Activated CD4-positive, alpha-beta T cell treated with anti-CD3 and anti-CD28 coated beads, Interleukin-2, amount 50 U/mL, for 24 hours (primary cell): ENCODE measurements around the gene MRGPRD.

Experiments used
- DNase-seq, 2 donors: peaks; one replicate each; pipeline ENCODE4 v3.0.0-alpha.2; 2020; ENCODE audit warnings: low read depth in 1 of 2, low spot score in 1 of 2

The MRGPRD gene

GRCh38 chr11:68933605-68934320, 47.0 kb downstream of the MRGPRD start:
- no peak for DNase-seq

- no peak for DNase-seq
These were observed 47.7 kb downstream of the MRGPRD start for GRCh38 chr11:68932933-68933577.

DNA sequence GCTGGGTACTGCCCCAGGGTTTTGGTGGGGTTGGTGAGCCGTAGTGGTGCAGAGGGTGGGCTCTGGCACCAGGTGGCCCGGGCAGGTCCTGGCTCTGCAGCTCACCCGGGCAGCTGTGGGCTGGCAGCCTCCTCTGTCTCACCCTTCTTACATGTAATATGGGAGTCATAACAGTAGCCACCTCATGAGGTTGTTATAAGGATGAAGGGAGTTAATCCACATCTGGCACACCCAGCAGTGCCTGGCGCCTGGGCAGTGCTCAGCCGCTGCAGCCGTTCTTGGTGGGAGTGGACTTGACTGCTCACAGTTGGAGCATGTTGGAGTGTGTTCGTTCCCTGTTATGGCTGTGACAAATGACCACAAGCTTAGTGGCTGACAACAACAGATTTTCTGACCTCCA, 48.4 kb downstream of the MRGPRD start:
- DNase-seq: no peak

DNA sequence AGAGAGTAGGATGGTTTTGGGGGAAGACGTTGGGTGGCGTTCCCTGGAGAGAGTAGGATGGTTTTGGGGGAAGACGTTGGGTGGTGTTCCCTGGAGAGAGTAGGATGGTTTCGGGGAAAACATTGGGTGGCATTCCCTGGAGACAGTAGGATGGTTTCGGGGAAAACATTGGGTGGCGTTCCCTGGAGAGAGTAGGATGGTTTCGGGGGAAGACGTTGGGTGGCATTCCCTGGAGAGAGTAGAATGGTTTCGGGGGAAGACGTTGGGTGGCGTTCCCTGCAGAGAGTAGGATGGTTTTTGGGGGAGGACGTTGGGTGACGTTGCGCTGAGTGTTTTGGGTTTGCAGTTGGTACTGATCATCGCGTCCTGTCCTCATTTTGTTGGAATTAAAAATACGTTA, 48.9 kb downstream of the MRGPRD start:
- no peak for DNase-seq

DNA sequence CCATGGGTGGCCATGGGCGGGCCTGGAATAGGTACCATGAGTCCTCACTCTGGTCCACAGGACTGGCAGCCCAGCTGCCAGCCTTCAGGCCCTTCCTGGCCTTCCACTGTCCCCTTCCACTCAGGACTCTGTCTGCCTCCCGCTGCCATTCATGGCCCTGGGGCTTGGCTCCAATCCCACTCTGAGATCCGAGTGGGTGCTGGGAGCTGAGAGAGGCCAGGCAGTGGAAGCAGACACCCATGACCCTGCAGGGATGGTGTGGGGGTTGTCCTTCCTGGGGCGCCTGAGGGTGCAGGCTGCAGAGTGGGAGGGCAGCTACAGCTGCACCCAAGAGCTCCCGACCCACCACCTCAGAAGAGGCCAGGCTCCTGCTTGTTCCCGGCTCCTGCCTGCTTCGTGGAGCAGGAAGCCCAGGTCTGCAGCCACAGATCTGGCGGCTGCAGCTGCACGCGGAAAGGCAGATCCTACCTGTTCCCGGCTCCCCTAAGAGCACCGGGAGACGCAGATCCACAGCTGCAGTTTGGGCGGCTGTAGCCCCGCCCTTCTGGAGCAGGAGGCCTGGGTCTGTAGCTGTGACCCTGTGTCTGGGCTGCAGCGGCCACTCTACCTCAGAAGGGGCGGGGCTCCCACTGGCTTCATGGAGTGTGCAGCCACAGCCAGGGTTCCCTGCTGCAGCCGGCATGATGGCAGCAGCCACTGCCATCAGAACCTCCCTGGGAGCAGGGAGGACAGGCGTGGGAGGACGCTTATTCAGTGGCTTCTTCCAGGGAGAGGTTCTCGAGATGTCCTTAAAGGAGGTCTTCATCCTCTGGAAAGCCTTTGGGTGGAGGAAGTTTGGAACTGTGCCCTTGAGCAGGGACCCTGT, 49.6 kb downstream of the MRGPRD start:
- DNase-seq: no peak
